Measurements from ENCODE around the gene PHF2.

PHF2 gene

DNA sequence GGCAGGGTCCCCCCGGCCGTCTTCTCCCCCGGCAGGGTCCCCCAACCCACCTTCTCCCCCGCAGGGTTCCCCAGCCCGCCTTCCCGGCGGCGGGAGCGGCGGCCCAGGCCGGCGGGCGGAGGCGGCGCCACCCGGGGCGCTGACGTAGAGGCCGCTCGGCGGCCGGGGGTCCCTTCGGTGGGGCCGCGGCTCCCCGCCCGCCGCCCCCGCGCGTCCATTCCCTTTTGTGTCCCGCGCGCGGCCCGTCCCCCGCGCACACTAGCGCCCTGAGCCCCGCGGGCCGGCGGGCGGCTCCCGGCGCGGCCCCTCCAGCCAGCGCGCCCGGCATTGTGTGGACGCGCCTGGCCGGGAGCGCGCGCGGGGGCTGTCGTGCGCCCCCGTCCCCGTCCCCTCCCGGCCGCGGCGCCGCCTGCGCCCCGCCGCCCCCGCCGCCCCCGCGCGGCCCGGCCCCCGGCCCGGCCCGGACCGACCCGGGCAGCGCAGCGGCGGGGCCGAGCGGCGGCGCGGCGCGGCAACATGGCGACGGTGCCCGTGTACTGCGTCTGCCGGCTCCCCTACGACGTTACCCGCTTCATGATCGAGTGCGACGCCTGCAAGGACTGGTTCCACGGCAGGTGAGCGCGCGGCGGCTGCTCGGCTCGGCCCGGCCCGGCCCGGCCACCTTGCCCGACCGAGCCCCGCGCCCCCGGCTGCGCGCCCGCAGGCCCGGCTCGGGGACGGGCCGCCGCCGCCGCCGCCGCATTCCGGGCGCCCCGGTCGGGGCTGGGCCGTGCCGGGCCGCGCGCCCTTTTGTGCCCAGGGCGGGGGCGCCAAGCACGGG, at the start of gene PHF2:
Gene PHF2 (plus strand): TSS at position 327 of the 820 bp plus-strand sequence. CDS start 190 bp downstream, at position 517.
- in situ Hi-C loops (cut with MboI; ENCODE audit: low sequenced_read_pairs), result no loop called here

GRCh38 chr9:93531374-93531773, 45.0 kb upstream of the PHF2 start:
- in situ Hi-C loops (cut with MboI; ENCODE audit: low sequenced_read_pairs), result no loop called here

GRCh38 chr9:93532141-93532540, 44.2 kb upstream of the PHF2 start:
- in situ Hi-C loops (cut with MboI; ENCODE audit: low sequenced_read_pairs), result no loop called here

DNA sequence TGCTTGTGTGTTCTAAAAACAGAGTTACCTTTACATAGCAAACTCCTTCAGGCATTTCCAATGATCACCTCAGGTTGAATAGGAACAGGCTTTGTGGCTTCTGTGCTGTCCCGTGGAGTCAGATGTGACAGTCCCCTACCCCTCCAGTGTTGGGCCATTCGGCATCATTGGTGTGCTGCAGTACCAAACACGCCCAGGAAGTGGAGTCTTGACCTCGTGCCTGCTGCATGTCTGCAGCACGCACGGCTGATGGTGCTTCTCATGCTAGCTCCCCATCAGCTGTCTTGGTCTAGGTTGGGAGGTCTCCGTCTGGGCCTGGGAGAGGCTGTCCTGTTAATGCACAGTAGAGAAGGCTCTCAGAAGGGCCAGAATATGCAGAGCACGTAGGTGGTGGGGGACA, 42.5 kb upstream of the PHF2 start:
- in situ Hi-C loops (cut with MboI; ENCODE audit: low sequenced_read_pairs), result no loop called here

GRCh38 chr9:93536167-93536566, 40.2 kb upstream of the PHF2 start:
- in situ Hi-C loops (cut with MboI; ENCODE audit: low sequenced_read_pairs), result no loop called here

GRCh38 chr9:93536874-93537273, 39.5 kb upstream of the PHF2 start:
- in situ Hi-C loops (cut with MboI; ENCODE audit: low sequenced_read_pairs), result no loop called here

DNA sequence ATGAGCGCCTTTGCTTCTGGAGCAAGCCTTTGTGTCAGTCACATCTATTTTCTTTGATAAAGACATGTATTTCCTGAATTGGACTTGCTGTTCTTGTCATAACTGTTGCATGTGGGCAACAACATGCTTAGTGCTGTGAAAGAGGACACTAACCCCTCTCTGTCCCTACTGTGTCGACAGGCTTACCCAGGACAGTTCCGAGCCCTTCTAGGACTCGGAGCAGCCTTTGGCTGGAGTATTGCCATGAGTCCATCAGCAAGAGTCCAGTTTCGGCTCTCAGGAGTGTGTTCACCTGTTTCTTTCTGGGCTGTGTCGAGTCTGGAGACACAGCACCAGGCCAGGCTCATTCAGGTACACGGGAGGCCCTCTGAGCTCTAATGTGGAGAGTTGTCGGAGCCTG, 36.1 kb upstream of the PHF2 start:
- in situ Hi-C loops (cut with MboI; ENCODE audit: low sequenced_read_pairs), result no loop called here

- in situ Hi-C loops (cut with MboI; ENCODE audit: low sequenced_read_pairs), result no loop called here
Measured at GRCh38 chr9:93541005-93541404, 35.4 kb upstream of the PHF2 start.

- in situ Hi-C loops (cut with MboI; ENCODE audit: low sequenced_read_pairs), result no loop called here
Measured at GRCh38 chr9:93541581-93542349, 34.6 kb upstream of the PHF2 start.

DNA sequence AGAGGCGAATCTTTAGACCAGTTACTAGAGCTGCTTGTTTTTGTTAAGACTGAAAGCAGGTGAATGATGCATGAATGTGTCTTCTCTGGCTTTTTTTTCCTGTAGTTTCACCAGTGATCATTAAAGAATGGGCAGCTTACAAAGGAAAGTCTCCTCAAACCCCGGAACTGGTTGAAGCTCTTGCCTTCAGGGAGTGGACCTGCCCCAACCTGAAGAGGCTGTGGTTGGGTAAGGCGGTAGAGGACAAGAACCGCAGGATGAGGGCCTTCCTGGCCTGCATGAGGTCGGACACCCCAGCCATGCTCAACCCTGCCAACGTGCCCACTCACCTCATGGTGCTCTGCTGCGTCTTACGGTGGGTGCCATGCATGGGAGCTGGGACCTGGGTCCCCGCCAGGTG, 33.3 kb upstream of the PHF2 start:
- in situ Hi-C loops (cut with MboI; ENCODE audit: low sequenced_read_pairs), result no loop called here

DNA sequence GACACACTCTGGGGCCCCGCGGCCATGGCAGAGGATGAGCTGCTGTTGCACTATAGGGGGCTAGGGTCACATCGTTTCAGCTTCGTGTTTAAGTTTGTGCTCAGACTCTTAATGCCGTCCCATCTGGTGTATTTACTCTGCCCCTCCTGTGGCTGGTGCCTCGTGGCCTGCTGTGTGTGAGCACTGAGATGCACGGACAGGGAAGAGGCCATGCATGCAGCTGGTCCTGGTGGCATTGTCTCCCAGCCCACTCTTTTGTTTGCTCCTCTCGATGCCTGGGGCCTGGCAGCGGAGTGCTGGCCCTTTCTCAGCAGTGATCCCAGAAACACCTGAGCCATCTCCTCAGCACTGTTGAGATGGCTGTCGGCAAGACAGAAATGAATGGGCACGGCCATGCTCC, 30.0 kb upstream of the PHF2 start:
- in situ Hi-C loops (cut with MboI; ENCODE audit: low sequenced_read_pairs), result no loop called here

DNA sequence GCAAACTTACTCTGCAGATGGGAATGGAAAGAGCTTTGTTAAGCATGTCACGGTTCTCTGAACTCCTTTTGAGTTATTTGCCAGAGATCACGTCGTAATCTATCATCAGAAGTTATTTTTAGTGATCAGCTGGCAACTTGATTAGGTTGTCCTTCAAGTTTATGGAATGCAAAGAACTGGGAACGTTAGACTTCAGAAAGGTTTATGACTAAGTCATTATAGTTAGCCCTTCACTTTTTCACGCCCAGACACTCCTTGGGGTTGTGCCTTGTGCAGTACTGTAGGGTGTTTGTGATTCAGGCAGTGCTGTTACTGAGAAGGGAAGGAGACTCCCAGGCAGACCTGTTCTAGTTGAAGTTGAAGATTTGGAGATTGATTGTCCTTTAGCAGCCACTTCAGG, 26.8 kb upstream of the PHF2 start:
- in situ Hi-C loops (cut with MboI; ENCODE audit: low sequenced_read_pairs), result no loop called here

GRCh38 chr9:93552923-93553322, 23.5 kb upstream of the PHF2 start:
- in situ Hi-C loops (cut with MboI; ENCODE audit: low sequenced_read_pairs), result no loop called here

- in situ Hi-C loops (cut with MboI; ENCODE audit: low sequenced_read_pairs), result no loop called here
Measured at GRCh38 chr9:93555370-93555769, 21.0 kb upstream of the PHF2 start.

GRCh38 chr9:93557366-93558137, 18.8 kb upstream of the PHF2 start:
- in situ Hi-C loops (cut with MboI; ENCODE audit: low sequenced_read_pairs), result no loop called here

- in situ Hi-C loops (cut with MboI; ENCODE audit: low sequenced_read_pairs), result no loop called here
Measured at GRCh38 chr9:93558503-93558902, 17.9 kb upstream of the PHF2 start.

GRCh38 chr9:93560991-93561390, 15.4 kb upstream of the PHF2 start:
- in situ Hi-C loops (cut with MboI; ENCODE audit: low sequenced_read_pairs), result no loop called here

- in situ Hi-C loops (cut with MboI; ENCODE audit: low sequenced_read_pairs), result no loop called here
Measured at GRCh38 chr9:93562157-93562556, 14.2 kb upstream of the PHF2 start.

DNA sequence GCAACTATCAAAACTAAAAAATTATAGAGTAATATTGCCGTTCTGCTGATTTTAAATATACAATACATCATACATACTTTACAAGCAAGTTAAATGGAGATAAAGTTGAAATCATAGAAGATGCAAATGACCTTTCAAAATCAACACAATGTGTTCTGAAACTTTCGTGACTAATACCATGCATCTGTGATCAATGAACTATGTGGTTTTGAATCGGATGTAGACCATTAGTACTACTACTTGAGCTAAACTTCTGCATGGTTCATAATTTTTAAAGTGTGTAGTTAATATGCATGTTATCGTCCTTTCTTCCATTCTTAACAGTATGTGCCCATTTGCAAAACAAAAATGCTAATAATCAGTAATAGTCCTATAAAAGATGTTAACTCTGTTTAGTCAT, 11.3 kb upstream of the PHF2 start:
- in situ Hi-C loops (cut with MboI; ENCODE audit: low sequenced_read_pairs), result no loop called here

DNA sequence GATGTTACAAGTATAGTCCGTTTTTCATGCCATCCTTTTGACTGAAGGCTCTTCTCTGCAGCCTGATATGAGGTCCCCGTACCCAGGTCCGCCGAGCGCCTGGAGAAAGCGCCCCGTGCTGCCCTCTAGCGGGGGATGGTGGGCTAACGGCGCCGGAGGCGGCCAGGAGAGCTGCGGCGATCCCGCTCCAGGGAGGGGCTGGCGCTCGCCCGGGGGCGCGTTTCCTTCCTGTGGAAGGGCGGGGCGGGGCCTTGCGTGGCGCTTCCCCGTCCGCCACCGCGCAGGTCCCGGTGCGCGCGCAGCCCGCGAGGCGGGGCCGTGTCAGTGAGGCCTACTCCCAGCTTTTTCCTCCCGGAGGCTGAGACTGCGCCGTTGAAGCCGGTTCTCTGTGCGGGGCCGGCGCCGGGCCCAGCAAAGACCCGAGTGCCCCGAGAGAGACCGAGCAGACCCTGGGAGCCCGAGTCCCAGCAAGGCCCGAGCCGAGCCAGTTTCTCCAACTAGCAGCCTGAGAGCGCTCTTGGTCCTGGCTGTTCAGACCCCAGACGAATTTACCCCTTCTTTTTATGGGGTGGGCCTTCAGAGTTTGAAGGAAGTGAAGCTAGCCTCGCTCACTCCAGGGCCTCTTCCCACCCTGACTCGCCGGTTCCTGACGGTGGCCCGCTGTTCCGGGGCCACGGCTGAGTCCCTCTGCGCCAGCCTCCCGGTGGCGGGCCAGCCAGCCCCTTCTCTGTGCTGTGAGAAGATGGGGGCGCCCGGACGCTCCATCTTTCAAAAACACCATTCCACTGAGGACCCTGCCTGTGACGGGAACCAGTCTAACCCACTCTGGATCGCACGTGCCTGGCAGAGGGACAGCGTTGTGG, 9.7 kb upstream of the PHF2 start:
- in situ Hi-C loops (cut with MboI; ENCODE audit: low sequenced_read_pairs), result no loop called here

Data from HL-60/S4 (cell line).